B cell (primary cell): ENCODE results near the gene CDT1.

Experiments used
- CTCF ChIP-seq: fragments of 200-600 bp; IDR thresholded peaks from one replicate; pipeline ENCODE4 v1.8.0; 2022; ENCODE audit warnings: antibody characterized with exemption, mild to moderate bottlenecking
- EZH2 ChIP-seq: IDR thresholded peaks from 2 replicates; pipeline ENCODE4 v1.6.1; 2012; ENCODE audit warnings: borderline replicate concordance, low read depth, mild to moderate bottlenecking, moderate library complexity, low read length; ENCODE audit not compliant: insufficient read depth, poor library complexity, severe bottlenecking

DNA sequence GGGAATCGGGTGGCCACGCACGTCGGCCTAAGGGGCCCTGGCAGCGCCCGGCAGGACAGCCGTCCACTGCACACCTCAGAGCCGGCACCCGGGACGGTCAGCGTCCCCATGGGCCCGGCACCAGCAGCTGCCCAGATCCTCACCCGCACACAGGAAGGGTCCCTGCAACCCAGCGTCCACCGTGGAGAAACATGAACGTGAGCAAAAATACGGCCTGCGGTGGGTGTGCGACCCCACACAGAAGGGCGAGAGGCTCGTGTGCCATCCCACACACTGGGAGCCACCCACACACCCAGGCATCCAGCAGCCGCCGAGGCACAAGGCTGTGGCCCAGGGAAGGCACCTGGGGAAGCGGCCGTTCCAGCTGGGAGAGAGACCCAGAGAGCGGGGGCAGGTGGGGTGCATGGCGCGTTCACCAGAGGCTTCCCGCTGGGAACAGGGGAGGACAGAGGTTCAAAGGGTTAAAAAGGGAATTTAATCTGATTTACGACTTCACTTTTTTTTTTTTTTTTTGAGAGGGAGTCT, 25.0 kb upstream of the CDT1 start:
- TF ChIP-seq CTCF, result no peak
- no peak for TF ChIP-seq EZH2
